ENCODE data around the gene CD300LB.

DNA sequence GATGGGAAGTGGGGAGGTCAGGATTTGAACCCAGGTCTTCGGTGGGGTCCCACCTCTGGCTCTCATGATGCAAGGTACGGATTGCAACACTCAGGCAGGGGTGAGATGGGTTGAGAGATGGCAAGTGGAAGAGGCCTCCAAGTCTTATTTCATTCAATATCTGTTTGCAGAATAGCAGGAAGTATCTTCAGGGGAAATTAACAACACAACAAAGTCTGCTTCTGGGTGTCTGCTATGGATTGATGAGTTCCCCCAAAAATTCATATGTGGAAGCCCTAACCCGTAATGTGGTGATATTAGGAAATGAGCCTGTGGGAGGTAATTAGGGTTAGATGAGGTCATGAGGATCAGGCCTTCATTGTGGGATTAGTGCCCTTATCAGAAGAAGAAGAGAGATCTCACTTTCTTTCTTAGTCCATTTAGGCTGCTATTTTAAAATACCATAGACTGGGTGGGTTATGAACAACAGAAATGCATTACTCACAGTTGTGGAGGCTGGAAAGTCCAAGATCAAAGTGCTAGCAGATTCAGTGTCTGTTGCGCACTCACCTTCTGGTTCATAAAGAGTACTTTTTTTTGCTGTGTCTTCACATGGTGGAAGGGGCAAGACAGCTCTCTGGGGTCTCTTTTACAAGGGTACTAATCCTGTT is 40.5 kb upstream of the CD300LB start:
- no peak for TF ChIP-seq POLR2A (IDR thresholded peaks at IDR 0.05)
- TF ChIP-seq, protein P1, sequence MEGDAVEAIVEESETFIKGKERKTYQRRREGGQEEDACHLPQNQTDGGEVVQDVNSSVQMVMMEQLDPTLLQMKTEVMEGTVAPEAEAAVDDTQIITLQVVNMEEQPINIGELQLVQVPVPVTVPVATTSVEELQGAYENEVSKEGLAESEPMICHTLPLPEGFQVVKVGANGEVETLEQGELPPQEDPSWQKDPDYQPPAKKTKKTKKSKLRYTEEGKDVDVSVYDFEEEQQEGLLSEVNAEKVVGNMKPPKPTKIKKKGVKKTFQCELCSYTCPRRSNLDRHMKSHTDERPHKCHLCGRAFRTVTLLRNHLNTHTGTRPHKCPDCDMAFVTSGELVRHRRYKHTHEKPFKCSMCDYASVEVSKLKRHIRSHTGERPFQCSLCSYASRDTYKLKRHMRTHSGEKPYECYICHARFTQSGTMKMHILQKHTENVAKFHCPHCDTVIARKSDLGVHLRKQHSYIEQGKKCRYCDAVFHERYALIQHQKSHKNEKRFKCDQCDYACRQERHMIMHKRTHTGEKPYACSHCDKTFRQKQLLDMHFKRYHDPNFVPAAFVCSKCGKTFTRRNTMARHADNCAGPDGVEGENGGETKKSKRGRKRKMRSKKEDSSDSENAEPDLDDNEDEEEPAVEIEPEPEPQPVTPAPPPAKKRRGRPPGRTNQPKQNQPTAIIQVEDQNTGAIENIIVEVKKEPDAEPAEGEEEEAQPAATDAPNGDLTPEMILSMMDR (IDR thresholded peaks at IDR 0.05): no peak

Measured in esophagus squamous epithelium (tissue), 4 donors.